Prostate gland (tissue), 2 donors: ENCODE measurements around the gene VASN. TPM values are rescaled to one million over a fixed set of nuclear protein-coding genes. Genes with fewer than 3 reads are reported as not detected.

ENCODE experiments used
- DNase-seq: peaks from one replicate; pipeline ENCODE4 v3.0.0-alpha.2; 2019; ENCODE audit warnings: low spot score
- H3K27ac ChIP-seq, 2 donors: fragments of 200-600 bp; sonication (generic); 2 replicates each; pipeline ENCODE4 v1.5.1; 2017 to 2019
- H3K27me3 ChIP-seq: fragments of 200-600 bp; sonication (generic); replicated peaks from 2 replicates; pipeline ENCODE4 v1.5.1; 2019; ENCODE audit not compliant: insufficient read depth
- H3K36me3 ChIP-seq, 2 donors: fragments of 200-600 bp; sonication (generic); 1 replicate in 1 of 2; 2 replicates in 1 of 2; pipeline versions ENCODE4 v1.5.1 to v1.8.1; 2017 to 2019
- H3K4me1 ChIP-seq: fragments of 200-600 bp; sonication (generic); replicated peaks from 2 replicates; pipeline ENCODE4 v1.5.1; 2019
- H3K4me3 ChIP-seq, 2 donors: fragments of 200-600 bp; sonication (generic); 2 replicates each; pipeline ENCODE4 v1.5.1; 2017 to 2019
- H3K9me3 ChIP-seq: fragments of 200-600 bp; sonication (generic); 2 replicates; pipeline ENCODE4 v1.5.1; 2017
- POLR2A ChIP-seq: fragments of 450-650 bp; IDR thresholded peaks from one replicate; pipeline ENCODE4 v1.6.1; 2016; ENCODE audit warnings: antibody characterized with exemption, mild to moderate bottlenecking
- POLR2AphosphoS5 ChIP-seq: sonication (generic); formaldehyde crosslinking; IDR thresholded peaks from one replicate; pipeline ENCODE4 v1.6.1; 2017; ENCODE audit warnings: antibody characterized with exemption
- WGBS: methylation state at CpG from one replicate; pipeline ENCODE4 v1.1.5; 2018; 5-methylcytosine and 5-hydroxymethylcytosine counted together
- intact Hi-C: fragments of 100-400 bp; cut with DNase I; formaldehyde crosslinking; loops from one replicate; pipeline ENCODE4 v1.14.2; 2022
- total RNA-seq, 2 donors: library from RNA; depleted of rRNA; stranded (reverse); fragments of >200 nt; gene quantifications; one replicate each; pipeline ENCODE4 v1.1.0, GENCODE V29; 2016
- TF ChIP-seq, protein P1 (sequence below), 4 experiments: fragments of 200-600 bp in 2 of 4; fragments of 450-650 bp in 2 of 4; sonication (generic) in 2 of 4; IDR thresholded peaks; 1 replicate in 3 of 4; 2 replicates in 1 of 4; pipeline ENCODE4 v1.5.1; 2016 to 2019; ENCODE audit warnings: antibody characterized with exemption in 4 of 4, mild to moderate bottlenecking in 2 of 4, moderate library complexity in 2 of 4

The VASN gene
- total RNA-seq, 2 donors from 2014 or later: 13.1 to 97.4 TPM

DNA sequence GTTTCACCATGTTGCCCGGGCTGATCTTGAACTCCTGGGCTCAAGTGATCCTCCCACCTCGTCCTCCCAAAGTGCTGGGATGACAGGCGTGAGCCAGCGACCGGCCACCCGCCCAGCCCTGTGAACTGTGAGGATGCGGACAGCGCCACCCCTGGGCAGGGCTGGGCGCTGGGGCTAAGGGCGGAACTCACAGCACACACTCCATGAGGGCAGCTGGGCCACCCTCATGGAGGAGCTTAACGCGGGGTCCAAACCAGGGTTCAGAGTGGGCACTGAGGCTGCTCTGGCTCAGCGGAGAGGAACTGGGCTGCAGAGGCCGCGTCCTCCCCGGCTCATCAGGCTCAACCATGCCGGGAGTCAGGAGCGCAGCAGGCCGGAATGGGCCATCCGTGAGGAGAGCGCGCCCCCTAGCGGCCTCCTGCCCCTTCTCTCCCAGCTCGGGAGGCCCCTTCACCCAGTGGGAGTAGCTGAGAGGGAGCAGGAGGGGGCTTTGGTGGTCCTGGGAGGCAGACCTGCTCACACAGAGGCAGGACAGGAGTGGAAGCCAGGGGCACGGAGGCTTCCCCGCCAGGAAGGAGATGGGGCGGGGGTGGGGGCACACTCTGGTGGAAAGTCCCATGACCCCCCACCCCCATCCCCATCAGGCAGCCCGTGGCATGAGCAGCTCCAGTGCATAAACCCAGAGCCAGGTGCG is 30.9 kb downstream of the VASN start:
- Histone ChIP-seq H3K4me3 (no peak overlapping the region), H3K9me3 (no peaks in the 10 kb centered on the region), H3K27me3 (no peaks in the 10 kb centered on the region), H3K36me3 (peaks cover 0 to 5% of the 10 kb centered on the region in 2 donors), H3K4me1 (no peaks in the 10 kb centered on the region), H3K27ac (no peak overlapping the region)
- WGBS: 18% methylated on average over 29 of the region's 29 CpGs
- TF ChIP-seq POLR2AphosphoS5 (peak; percentile 51), POLR2A (no peak)
- TF ChIP-seq, protein P1, sequence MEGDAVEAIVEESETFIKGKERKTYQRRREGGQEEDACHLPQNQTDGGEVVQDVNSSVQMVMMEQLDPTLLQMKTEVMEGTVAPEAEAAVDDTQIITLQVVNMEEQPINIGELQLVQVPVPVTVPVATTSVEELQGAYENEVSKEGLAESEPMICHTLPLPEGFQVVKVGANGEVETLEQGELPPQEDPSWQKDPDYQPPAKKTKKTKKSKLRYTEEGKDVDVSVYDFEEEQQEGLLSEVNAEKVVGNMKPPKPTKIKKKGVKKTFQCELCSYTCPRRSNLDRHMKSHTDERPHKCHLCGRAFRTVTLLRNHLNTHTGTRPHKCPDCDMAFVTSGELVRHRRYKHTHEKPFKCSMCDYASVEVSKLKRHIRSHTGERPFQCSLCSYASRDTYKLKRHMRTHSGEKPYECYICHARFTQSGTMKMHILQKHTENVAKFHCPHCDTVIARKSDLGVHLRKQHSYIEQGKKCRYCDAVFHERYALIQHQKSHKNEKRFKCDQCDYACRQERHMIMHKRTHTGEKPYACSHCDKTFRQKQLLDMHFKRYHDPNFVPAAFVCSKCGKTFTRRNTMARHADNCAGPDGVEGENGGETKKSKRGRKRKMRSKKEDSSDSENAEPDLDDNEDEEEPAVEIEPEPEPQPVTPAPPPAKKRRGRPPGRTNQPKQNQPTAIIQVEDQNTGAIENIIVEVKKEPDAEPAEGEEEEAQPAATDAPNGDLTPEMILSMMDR (IDR thresholded peaks at IDR 0.05): peak; percentile 85 to 97 (median 95)
- peak; percentile 74 for DNase-seq
- intact Hi-C loops: loop anchor here (1.0 to 10.0 kb wide), 2 partner anchors 43 to 118 kb away; no protein-coding TSS in a partner anchor

DNA sequence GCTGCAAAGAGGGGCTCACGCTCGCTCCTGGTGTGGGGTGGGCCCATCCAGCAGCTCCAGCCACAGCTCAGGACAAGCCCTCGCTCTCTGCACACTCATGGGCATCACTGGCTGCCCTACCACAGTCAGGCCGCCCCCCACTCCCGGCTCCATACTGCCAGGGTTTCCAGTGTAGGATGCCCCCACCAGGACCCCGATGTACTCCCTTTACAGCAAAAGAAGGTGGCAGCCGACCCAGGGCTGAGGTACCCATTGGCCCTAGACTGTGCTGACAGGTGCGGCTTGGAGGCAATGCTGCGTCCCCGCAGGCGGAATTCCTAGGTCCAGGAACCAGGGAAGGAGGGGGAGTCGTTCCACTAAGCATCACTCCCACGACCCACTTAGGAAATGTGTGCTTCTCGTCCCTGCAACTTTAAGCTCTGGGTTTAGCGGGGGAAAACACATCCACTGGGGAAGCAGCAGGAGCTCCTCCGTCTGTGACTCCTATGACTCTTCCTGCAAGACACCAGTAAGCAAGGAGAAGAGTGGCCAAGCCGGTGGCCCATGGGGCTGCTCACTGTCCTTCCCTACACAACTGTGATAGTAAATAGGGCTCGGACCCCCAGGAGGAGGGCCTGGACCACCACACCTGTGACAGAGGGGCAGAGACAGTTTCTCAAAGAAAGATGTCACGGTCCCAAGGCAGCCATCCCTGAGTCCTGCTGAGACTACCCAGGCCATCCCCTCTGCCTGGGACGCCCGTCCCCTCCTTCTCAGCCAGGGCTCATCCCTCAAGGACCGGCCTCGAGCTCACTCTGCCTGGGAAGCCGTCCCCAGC is 31.7 kb downstream of the VASN start:
- no peak for TF ChIP-seq POLR2A
- TF ChIP-seq, protein P1 (IDR thresholded peaks at IDR 0.05): no peak
- no peak for TF ChIP-seq POLR2AphosphoS5
- Histone ChIP-seq H3K4me3 (no peak overlapping the region), H3K4me1 (no peaks in the 10 kb centered on the region), H3K27me3 (no peaks in the 10 kb centered on the region), H3K36me3 (peaks cover 0 to 7% of the 10 kb centered on the region in 2 donors), H3K27ac (no peak overlapping the region), H3K9me3 (no peaks in the 10 kb centered on the region)
- intact Hi-C loops: loop anchor here (10.0 kb wide), 1 partner anchor 119 kb away; no protein-coding TSS in a partner anchor
- WGBS: 84% methylated on average over 24 of the region's 24 CpGs
- no peak for DNase-seq

DNA sequence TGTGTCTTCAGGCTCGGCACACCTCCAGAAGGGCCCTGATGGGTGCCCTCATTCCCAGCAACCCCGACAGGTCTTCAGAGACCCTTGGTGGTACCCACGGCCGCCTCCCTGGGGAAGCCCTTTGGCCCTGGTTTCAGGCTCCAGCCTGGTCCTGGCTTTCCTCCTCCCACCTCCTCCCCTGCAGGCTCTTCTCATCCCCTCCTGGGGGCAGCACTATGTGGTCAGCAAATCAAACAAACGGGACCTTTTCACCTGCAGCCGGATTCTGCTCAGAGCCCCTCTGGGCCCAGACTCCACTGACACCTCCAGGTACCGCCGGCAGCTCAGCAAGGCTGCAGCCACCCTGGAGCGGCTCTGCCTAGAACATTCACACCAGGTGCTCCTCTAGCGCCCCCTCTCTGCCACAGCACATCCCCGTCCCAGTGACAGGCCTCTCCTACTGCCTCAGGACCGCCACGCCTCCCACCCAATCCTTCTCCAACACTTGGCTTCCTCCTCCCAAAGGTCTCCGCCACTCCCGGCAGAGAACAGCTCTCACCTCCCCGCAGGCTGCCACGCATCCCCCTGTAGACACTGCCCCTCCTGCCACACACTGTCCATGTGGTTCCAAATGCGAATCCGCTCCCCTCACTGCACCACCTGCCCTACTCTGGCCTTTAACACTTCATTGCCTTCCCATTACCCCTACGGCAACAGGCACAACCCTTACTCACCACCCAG is 32.8 kb downstream of the VASN start:
- DNase-seq: no peak
- no peak overlapping the region for H3K27ac ChIP-seq
- no peaks in the 10 kb centered on the region for H3K9me3 ChIP-seq
- no peak for TF ChIP-seq POLR2AphosphoS5
- TF ChIP-seq, protein P1 (IDR thresholded peaks at IDR 0.05): peak in 3 of 4 experiments; percentile 28 to 61 (median 33)
- peaks cover 0 to 7% of the 10 kb centered on the region in 2 donors for H3K36me3 ChIP-seq
- H3K27me3 ChIP-seq: no peaks in the 10 kb centered on the region
- intact Hi-C loops: loop anchor here (10.0 kb wide), 1 partner anchor 120 kb away; no protein-coding TSS in a partner anchor
- no peaks in the 10 kb centered on the region for H3K4me1 ChIP-seq
- no peak overlapping the region for H3K4me3 ChIP-seq
- 71% methylated on average over 20 of the region's 20 CpGs for WGBS

DNA sequence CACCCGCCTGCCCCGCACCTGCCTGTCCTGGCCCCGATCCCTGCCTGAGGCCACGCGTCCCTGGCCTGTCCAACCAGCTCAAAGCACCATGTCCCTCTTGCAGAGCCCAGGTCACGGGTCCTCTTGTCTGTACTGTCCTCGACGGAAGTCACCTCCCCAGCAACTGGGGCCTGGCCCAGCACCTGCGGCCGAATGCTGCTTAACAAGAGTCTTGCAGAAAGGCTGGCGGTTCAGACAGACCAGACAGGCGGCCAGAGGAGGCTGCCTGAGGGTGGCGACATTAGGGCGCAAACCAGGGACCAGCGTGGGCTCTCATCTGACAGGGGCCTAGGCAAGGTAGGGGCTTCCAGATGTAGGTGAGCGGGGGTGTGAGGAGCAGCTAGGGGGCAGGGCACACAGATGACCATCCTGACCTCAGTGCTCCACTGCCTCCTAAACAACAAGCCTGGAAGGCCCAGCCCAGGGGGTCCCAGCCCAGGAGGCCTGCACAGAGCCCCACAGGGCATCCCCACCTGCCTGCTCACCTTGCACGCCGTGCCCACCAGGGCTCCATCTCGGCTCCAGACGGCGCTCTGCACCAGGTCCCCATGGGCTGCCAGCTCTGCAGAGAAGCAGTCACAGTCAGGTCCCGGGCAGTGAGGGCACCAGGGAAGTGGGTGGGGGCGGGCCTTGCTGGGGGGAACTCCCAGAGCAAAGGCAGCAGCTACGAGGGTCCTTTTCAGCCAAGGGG is 33.5 kb downstream of the VASN start:
- H3K27me3 ChIP-seq: no peaks in the 10 kb centered on the region
- WGBS: 91% methylated on average over 20 of the region's 24 CpGs
- no peak for TF ChIP-seq POLR2AphosphoS5
- no peak for TF ChIP-seq POLR2A
- TF ChIP-seq, protein P1 (IDR thresholded peaks at IDR 0.05): no peak
- H3K4me1 ChIP-seq: no peaks in the 10 kb centered on the region
- no peaks in the 10 kb centered on the region for H3K9me3 ChIP-seq
- intact Hi-C loops: loop anchor here (10.0 kb wide), 1 partner anchor 120 kb away; no protein-coding TSS in a partner anchor
- peaks cover 0 to 7% of the 10 kb centered on the region in 2 donors for H3K36me3 ChIP-seq
- DNase-seq: no peak
- H3K4me3 ChIP-seq: no peak overlapping the region
- no peak overlapping the region for H3K27ac ChIP-seq
